Occipital lobe (tissue), 2 donors: Measurements from ENCODE around the gene ST6GALNAC1. TPM values are rescaled to one million over a fixed set of nuclear protein-coding genes. Genes with fewer than 3 reads are reported as not detected.

ENCODE experiments used
- DNase-seq: peaks from one replicate; lab custom pipeline; 2025; lab: John Stamatoyannopoulos, UW
- total RNA-seq: library from RNA; depleted of rRNA; stranded (reverse); fragments of >200 nt; gene quantifications from one replicate; pipeline ENCODE4 v1.2.3, GENCODE V29; 2014

Gene ST6GALNAC1
- total RNA-seq, 1 donor from 2014 or later: 1.7 TPM

DNA sequence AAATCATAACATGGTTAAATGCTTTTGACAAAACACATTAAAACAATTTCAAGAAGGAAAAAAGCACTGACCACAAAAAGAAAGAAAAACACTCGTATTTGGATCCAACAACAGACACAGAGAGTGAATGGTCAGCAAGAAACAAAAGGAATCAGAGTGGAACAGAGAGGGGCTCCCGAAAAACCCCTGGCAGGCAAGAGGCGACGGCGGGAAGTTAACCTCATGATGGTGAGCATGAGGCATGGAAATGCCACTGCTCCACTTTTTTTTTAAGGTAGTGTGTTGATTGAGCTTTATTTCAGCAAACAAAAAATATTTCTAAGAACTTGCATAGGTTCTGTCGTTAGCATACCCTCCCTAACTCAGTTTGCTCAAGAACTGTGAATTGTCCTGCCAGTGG, 32.1 kb upstream of the ST6GALNAC1 start:
- no peak for DNase-seq

- no peak for DNase-seq
These were observed 31.0 kb upstream of the ST6GALNAC1 start for GRCh38 chr17:76674600-76674999.

GRCh38 chr17:76673729-76674128, 30.2 kb upstream of the ST6GALNAC1 start:
- no peak for DNase-seq

- no peak for DNase-seq
These were observed 29.3 kb upstream of the ST6GALNAC1 start for GRCh38 chr17:76672892-76673291.

DNA sequence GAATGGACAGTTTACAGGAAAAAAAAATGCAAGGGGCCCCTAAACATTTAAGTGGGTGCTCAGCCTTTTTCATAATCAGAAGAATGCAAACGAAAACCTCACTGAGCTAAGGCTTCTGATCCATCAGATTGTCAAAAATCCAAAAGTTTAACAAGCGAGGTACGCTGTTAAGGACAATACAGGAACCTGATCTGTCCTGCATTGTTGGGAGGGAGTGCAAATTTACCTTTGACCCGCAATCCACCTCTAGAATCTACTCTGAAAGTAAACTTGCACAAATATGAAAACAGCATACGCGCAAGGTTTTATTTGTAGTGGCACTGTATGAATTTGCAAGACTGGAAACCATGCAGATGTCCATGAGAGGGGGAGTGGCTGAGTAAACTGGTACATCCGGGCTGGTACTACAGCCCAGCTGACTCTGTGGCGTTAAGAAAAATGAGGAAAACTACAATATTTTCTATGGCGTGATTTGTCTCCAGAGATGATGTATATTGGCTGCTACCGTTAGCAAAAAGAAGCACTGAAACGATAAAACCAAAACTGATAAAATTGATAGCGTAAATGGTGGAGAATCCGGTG, 28.8 kb upstream of the ST6GALNAC1 start:
- no peak for DNase-seq

GRCh38 chr17:76671912-76672262, 28.3 kb upstream of the ST6GALNAC1 start:
- DNase-seq: no peak

- peak; percentile 99 for DNase-seq
These were observed 27.8 kb upstream of the ST6GALNAC1 start for GRCh38 chr17:76671123-76671911.

GRCh38 chr17:76670718-76671122, 27.2 kb upstream of the ST6GALNAC1 start:
- DNase-seq: no peak

GRCh38 chr17:76670020-76670717, 26.6 kb upstream of the ST6GALNAC1 start:
- no peak for DNase-seq

DNA sequence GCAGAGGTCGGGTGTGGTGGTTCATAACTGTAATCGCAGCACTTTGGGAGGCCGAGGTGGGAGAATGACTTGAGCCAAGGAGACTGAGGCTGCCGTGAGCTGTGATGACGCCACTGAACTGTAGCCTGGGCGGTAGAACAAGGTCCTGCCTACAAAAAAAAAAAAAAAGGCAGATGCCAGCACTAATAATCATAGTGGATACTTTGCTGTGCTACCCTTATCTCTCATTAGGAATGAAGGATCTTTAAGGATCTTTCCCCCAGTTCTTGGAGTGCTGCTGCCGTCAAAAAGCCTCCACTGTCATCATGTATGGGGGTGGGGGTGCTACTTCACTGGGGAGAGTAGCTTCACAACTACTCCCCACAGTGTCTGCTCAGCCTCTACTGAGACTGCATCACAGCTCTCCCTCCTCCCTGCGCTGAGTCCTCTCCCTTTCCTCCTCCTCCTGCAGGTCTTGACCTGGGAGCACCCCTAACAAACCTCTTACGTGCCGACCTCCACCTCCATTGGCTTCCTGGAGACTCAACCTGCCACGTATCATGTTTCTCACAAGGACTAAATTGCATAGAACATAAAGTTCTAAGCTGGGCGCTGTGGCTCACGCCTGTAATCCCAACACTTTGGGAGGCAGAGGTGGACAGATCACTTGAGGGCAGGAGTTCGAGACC, 24.4 kb upstream of the ST6GALNAC1 start:
- DNase-seq: no peak

DNA sequence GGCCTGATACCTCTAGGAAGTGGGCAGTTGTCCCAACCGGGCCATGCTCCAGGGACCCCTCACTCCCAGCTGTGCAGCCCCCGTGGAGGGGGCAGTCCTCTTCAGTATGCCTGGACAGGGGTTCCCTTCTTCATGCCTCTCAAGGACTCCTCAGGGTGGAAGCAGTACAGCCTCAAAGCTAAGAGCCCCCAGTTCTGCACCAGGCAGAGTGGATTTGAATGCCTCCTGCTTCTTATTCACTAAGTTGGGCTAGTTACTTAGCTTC, 23.9 kb upstream of the ST6GALNAC1 start:
- DNase-seq: no peak

DNA sequence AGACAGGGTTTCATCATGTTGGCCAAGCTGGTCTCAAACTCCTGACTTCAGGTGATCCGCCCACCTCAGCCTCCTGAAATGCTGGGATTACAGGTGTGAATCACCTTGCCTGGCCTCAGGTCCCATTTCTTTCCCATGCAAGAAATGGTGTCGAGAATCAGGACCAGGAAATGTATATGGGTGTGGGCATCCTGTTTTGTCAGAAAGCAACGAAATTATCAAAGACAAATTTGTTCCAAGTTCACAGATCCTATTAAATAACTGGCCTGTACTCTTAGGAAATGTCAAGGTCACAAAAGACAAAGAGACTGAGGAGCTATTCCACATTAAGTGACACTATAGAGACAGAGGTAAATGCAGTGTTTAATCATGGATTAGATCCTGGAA, 17.1 kb upstream of the ST6GALNAC1 start:
- DNase-seq: no peak

DNA sequence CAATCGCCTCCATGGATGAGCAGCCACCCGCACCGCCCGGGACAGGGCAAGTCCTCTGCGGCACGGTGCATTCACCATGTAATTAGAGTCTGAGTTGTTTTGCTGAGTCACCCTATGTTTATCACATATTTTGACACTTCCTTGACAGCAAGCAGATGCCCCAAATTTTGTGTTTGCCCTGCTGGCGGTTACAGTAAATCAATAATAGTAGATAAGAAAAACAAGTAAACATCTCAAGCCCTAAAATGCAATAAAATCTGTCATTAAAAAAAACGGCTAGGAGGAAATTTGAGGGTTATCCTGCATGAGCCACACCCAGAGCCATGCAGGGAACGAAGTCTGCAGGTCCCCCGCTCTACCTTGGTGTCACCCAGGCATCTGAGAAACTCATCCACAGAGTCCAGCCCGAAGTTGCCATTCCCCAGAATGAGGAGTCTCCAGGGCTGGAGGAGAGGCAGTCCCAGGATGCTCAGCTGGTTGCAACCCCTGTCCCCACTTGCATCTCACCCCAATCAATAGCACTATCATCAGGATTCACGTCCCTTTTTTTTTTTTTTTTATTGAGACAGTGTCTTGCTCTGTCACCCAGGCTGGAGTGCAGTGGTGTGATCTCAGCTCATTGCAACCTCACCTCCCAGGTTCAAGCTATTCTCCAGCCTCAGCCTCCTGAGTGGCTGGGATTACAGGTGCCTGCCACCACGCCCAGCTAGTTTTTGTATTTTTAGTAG, 16.5 kb upstream of the ST6GALNAC1 start:
- no peak for DNase-seq

- DNase-seq: no peak
These were observed 14.7 kb upstream of the ST6GALNAC1 start for GRCh38 chr17:76658242-76658662.

GRCh38 chr17:76657505-76658241, 14.1 kb upstream of the ST6GALNAC1 start:
- no peak for DNase-seq

DNA sequence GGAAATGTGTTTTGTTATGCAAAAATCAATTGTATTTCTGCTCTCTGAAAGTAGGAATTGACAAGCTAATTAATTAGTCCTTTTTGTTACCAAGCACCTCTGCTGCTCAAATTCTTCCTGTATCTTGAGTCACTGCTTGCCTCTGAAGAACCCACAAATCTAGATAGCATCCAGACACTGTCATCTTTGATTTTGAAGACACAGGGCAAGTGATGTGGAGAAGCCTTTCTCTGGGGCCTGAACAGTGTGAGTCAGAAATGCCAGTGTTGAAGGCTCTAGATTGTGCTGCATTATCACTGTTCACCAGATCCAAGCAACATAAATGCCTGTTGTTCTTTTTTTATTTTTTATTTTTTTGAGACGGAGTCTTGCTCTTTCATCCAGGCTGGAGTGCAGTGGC, 10.9 kb upstream of the ST6GALNAC1 start:
- no peak for DNase-seq

- no peak for DNase-seq
These were observed 6.9 kb upstream of the ST6GALNAC1 start for GRCh38 chr17:76650504-76650903.

DNA sequence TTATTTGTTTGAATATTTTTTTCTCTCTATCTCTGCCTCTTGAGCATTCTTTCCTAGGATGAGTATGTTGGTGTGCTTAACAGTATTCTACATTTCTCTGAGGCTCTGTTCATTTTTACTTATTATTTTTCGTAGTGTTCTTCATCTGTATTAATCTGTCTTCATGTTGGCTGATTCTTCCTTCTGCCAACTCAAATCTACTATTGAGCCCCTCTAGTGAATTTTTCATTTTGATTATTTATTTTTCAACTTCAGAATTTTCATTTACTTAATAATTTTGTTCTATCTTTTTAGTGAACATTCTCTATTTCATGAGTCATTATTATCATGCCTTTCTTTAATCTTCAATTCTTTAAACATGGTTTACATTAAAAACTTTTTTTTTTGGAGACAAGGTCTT, 3.2 kb upstream of the ST6GALNAC1 start:
- DNase-seq: no peak

DNA sequence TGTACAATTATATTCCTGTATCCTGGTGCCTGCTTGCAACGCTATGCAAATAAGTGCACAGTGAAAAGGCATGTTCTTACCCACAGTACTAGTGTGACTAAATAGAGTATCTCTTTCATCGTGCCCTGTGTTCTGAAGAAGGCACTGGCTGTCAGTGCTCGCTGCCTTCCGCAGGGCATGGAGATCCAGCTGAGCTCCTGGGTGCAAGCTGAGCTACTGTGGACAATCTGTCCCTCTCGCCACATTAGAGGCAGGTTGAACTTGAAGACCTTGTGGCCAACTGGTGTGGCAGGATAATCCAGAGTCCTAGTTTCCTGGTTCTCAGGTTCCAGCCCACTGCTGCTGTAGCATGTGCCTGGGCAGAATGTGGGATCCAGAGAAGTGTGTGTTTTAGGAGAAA, 1.9 kb upstream of the ST6GALNAC1 start:
- DNase-seq: no peak

DNA sequence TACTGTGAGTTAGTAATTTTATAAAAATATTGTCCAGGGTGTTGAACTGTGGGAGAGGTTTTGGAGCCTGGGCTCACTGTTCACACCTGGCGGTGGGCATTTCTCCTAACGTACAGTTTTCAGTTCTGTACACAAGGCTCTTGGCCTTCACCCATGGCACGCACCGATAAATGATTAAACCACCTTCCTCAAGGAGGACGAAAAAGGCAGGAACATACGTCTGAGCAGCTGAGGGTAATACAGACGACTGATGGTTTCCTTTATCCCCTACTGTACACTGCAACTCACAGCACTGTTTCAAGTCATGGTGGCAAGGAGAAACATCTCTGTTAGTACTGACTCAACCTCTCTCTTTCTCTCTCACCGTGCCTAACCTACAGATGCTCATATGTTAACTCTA, 1.4 kb upstream of the ST6GALNAC1 start:
- no peak for DNase-seq

- no peak for DNase-seq
These were observed 563 bp downstream of the ST6GALNAC1 start for GRCh38 chr17:76642994-76643393.
